GM21526 (cell line): ENCODE results near the gene CACNB1.
A peak's percentile ranks its signal among the peaks of the same experiment; 100 is the strongest.

ENCODE experiments used
- ATAC-seq: cut with Tn5 transposase; IDR thresholded peaks from one replicate; pipeline ENCODE4 v1.9.1; 2021; ENCODE audit warnings: moderate library complexity; ENCODE audit not compliant: unreplicated experiment, low FRiP score

CACNB1 gene

GRCh38 chr17:39204245-39204644 is 6.8 kb upstream of the CACNB1 start:
- ATAC-seq = no peak

- ATAC-seq = no peak
Observed at GRCh38 chr17:39200957-39201510, 3.6 kb upstream of the CACNB1 start.

GRCh38 chr17:39200070-39200879 is 2.8 kb upstream of the CACNB1 start, which contains the start of gene RPL19:
Gene RPL19 (plus strand): TSS chr17:39200283. CDS start chr17:39200345, 62 bp downstream.
- ATAC-seq = peak; percentile 45

GRCh38 chr17:39199820-39200069 is 2.3 kb upstream of the CACNB1 start:
- ATAC-seq = peak; percentile 57

- ATAC-seq = no peak
Observed at GRCh38 chr17:39198186-39198566, 707 bp upstream of the CACNB1 start.

- ATAC-seq = no peak
Observed at GRCh38 chr17:39196808-39197291, 619 bp downstream of the CACNB1 start.

GRCh38 chr17:39196241-39196807 is 1.1 kb downstream of the CACNB1 start:
- ATAC-seq = no peak

GRCh38 chr17:39195568-39196160 is 1.8 kb downstream of the CACNB1 start:
- no peak for ATAC-seq

GRCh38 chr17:39194985-39195524 is 2.4 kb downstream of the CACNB1 start:
- ATAC-seq = no peak

DNA sequence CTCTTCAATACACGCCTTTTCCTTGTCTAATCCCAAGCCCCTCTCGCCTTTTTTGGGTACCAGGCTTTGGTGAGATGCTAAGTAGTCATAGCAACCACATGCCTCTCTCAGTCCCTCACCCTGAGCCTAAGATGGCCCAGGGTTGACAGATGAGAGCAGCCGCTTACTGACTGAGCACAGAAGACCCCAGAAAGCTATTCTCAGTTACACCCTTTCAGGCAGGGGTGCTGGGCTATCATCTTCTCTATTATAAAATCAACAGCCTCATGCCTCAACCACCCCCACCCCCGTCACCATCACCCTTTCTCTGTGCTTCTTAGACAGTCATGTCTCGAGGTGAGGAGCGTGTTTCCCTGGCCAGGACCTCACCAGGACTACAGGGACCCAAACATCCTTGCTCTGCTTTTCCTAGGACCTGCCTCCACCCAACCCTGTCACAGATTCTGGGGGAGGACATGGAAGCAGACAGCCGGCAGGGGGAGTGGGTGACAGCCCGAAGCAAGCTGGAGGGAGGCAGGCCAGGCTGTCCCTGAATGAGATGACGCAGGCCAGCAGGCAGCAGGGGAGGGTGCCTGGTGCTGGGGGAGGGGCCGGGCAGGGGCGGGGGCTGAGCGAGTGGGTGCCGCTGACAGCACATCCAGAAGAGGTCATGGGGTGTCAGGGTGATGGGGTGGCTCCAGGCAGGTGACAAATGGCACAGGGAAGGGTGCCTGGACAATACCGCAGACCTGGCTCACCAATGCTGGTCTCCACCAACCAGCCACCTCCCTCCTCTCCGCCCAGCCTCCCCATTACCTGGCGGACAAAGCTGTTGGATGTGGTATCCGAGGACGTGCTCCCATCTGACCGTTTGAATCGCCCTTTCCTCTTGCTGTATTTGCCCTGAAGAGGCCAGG is 3.1 kb downstream of the CACNB1 start:
- ATAC-seq = no peak

DNA sequence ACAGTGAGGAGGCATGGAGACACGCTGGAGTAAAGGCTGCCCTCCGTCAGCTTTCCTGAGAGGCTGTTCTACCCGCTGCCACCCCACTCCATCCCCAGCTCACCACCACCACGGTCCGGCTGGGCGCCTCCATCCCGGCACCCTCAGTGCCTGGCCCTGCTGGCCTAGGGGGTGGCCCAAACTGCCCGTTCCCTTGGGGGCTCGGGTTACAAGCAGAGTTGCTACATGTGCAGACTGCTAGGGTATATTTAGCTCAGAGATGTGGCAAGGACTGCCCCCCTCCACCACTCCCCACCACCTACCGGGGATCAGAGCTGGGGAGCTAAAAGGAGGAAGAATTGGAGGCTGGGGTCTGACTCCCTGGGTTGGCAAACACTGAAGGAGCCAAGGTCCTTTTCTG is 4.1 kb downstream of the CACNB1 start:
- ATAC-seq = no peak

- no peak for ATAC-seq
Observed at GRCh38 chr17:39192901-39193300, 4.6 kb downstream of the CACNB1 start.

DNA sequence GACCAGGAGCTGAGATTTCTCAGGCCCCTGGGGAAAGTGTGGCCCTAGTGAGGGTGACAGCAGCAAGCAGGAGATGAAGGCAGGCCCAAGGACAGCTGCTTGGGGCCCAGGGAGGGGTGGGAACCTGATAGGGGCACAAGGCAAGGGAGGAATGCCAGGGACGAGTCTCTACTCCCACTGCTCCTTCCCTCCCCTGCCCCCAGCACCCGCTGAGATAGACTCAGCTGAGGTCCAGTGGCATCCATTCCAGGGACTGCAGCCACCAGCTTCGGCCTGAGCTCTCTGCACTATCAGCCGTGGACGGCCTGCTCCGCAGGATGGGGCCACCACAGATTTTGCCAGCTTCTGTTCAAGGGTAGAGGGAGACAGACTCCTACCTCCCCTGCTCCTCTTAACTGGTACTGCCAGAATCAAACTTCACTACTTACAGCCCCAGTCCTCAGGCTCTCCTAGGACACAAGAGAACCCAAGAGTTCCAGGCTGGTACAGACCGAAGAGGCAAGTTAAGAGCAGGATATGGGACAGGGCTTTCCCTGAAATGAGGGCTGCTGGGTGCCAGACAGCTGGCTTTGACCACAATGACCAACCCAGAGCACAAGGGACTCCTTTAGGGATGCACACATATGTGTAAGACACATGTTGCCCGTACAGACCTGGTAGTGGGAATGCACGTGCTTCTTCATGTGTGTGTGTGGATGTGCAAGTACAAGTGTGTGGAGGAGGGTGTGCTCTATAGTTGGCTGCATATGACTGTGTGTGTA is 5.5 kb downstream of the CACNB1 start:
- ATAC-seq = no peak

DNA sequence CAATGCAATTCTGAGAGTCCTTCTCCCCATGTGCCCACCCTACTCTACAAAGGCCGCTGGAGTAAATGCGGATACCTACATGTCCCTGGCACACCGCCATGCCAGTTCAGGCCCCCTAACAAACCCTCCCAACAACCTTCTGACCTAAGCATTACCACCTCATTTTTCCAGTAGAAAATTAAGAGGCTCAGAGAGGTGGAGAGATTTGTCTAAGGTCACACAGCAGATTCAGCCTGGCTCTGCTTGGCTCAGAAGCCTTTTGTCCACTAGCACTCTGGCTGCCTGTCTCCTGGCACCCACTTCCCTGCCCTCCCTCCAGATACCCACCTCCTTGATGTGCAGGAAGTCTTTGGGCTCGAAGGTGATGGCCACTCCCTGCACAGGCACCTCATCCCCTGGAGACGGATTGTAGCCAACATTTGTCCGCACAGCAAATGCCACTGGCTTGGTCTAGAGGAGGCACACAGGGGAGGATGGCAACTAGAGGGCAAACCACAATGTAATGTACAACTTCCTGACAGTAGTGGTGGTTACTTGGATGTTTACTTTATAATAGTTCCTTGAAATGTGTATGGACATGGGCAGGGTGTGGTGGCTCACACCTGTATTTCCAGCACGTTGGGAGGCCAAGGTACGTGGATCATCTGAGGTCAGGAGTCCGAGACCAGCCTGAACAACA is 10.2 kb downstream of the CACNB1 start:
- ATAC-seq = no peak

DNA sequence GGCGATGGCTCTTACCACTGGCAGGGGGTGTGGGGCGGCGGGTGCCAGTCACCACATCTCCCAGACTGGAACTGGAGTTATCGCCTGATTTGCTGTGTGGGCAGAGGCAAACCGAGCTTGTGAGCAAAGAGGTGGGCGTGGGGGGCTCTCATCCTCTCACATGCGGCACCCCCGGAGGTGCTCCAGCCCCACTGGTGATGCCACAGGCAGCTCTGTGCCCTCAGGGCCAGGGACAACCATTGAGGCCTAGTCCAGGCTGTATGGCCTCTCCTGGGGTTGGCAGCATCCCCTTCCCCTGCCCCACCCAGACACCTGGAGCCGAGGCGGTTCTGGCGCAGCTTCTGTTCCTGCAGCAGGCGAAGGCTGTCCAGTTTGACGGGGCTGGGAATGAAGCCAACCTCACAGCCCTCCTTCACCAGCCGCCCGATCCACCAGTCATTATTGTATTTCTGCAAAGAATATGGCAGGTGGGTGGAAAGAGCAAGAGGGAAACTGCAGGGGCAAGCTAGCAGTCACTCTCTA is 10.9 kb downstream of the CACNB1 start:
- ATAC-seq = no peak

DNA sequence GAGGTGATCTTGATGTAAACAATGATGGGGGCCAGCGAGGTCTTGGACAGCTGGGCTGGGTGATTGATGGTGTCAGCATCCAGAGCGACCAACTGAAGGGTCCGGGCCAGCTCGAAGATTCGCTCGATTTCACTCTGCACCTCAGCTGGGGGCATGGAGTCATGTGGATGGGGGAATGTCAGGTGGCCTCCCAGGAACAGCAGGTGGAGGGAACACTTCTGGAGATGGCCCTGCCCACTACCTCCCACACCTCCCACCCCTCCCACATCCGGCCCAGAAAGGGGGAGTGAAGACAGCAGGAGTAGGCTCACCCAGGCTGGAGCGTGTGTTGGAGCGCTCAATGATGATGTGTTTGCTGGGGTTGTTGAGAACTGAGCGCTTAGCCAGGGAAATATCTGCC is 13.7 kb downstream of the CACNB1 start:
- no peak for ATAC-seq

- no peak for ATAC-seq
Observed at GRCh38 chr17:39183045-39183444, 14.4 kb downstream of the CACNB1 start.

DNA sequence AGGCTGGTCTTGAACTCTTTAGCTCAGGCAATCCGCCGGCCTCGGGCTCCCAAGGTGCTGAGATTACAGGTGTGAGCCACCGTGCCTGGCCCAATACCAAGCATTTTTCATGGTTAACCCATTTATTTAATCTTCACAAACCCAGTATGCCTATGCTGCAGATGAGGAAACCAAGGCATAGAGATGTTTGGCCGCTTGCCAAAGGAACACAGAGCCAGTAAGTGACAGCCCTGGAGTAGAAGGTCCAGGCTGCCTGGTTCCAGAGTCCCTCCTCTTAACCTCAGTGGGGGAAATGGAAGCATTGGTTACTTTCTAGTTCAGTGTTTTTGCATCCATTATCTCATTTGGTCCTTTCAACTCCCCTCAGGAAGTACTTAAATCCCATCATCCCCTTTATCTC is 16.2 kb downstream of the CACNB1 start:
- no peak for ATAC-seq

GRCh38 chr17:39178536-39178935 is 18.9 kb downstream of the CACNB1 start:
- ATAC-seq = no peak
